Aorta (tissue), 5 donors: Measurements from ENCODE around the gene SPPL2B. TPM values are rescaled to one million over a fixed set of nuclear protein-coding genes. Genes with fewer than 3 reads are reported as not detected.

Experiments used
- ATAC-seq: fragments of 200-7000 bp; cut with Tn5 transposase; one replicate; pipeline ENCODE4 v1.9.1; 2022; ENCODE audit warnings: moderate library complexity; ENCODE audit not compliant: low FRiP score
- DNase-seq, 2 donors: peaks; one replicate each; pipeline ENCODE4 v3.0.0-alpha.2; 2020
- H3K27ac ChIP-seq, 2 donors: one replicate each; pipeline ENCODE4 v1.5.1; 2013; ENCODE audit warnings: low read length in 2 of 2, mild to moderate bottlenecking in 2 of 2, moderate library complexity in 2 of 2, control low read depth in 1 of 2, inconsistent platforms in 1 of 2, low read depth in 1 of 2
- H3K27me3 ChIP-seq, 2 donors: one replicate each; pipeline ENCODE4 v1.6.1; 2013; ENCODE audit warnings: control low read depth in 1 of 2, low read length in 1 of 2, mild to moderate bottlenecking in 1 of 2, moderate library complexity in 1 of 2; ENCODE audit not compliant: insufficient read depth in 2 of 2, control insufficient read depth in 1 of 2
- H3K36me3 ChIP-seq, 2 donors: one replicate each; pipeline ENCODE4 v1.6.1; 2013; ENCODE audit warnings: control low read depth in 1 of 2, low read length in 1 of 2, mild to moderate bottlenecking in 1 of 2; ENCODE audit not compliant: insufficient read depth in 2 of 2, control insufficient read depth in 1 of 2
- H3K4me1 ChIP-seq, 2 donors: one replicate each; pipeline ENCODE4 v1.6.1; 2013; ENCODE audit warnings: low read length in 2 of 2, control low read depth in 1 of 2, mild to moderate bottlenecking in 1 of 2, moderate library complexity in 1 of 2; ENCODE audit not compliant: insufficient read depth in 2 of 2, control insufficient read depth in 1 of 2
- H3K4me3 ChIP-seq, 2 donors: one replicate each; pipeline ENCODE4 v1.5.1; 2013; ENCODE audit warnings: low read length in 2 of 2, control low read depth in 1 of 2, mild to moderate bottlenecking in 1 of 2
- H3K9me3 ChIP-seq: one replicate; pipeline ENCODE4 v1.6.1; 2013; ENCODE audit warnings: mild to moderate bottlenecking, low read length; ENCODE audit not compliant: control insufficient read depth
- WGBS, 2 donors: extraction: QIAGEN DNeasy Blood & Tissue Kit; methylation state at CpG; one replicate each; pipeline ENCODE4 v1.1.7; 2013; 5-methylcytosine and 5-hydroxymethylcytosine counted together
- intact Hi-C, 2 donors: fragments of 100-400 bp; cut with DNase I; formaldehyde crosslinking; loops; one replicate each; pipeline versions ENCODE4 v1.14.2 to v1.15.0; 2022
- polyA plus RNA-seq, 2 donors: library from polyadenylated mRNA; stranded (reverse); fragments of 200-250 nt; gene quantifications; one replicate each; pipeline ENCODE4 v1.2.3, GENCODE V29; 2013
- total RNA-seq, 2 donors: library from RNA; stranded (reverse); fragmentation: NEBNext Ultra II Directional; extraction: Animal tissue kit (Norgen Biotek cat#: 25700); gene quantifications; one replicate each; pipeline ENCODE4 v1.2.1, GENCODE V29; 2021
- donor health status: healthy with polysubstance abuse.
- donor health status: Bipolar disorder and iron deficiency.
- donor health status: DM: no; HTN: no; CAD: no.
- donor health status: DM: no; HTN: no; CAD: no.
- donor health status: DM: yes; HTN: yes; CAD: no.

SPPL2B gene
- total and polyA plus RNA-seq, 4 donors, result 13.3 to 78.1 (median 39.2) TPM

GRCh38 chr19:2332341-2333026, 4.0 kb downstream of the SPPL2B start:
- Histone ChIP-seq H3K36me3 (no peaks in the 10 kb centered on the region), H3K9me3 (no peaks in the 10 kb centered on the region), H3K27me3 (no peaks in the 10 kb centered on the region), H3K27ac (no peak overlapping the region), H3K4me3 (no peak overlapping the region), H3K4me1 (no peaks in the 10 kb centered on the region)
- intact Hi-C loops, result no loop called here
- 59 to 68% methylated on average over 17 of the region's 17 CpGs for WGBS, 2 donors
- ATAC-seq (no peak), DNase-seq (no peak)

- H3K36me3 ChIP-seq, result no peaks in the 10 kb centered on the region
- intact Hi-C loops, result no loop called here
- no peaks in the 10 kb centered on the region for H3K4me1 ChIP-seq
- no peak for DNase-seq
- H3K27ac ChIP-seq, result no peak overlapping the region
- H3K4me3 ChIP-seq, result no peak overlapping the region
- no peak for ATAC-seq
- WGBS, 2 donors, result 83 to 85% methylated on average over 22 to 27 of the region's 27 CpGs
- no peaks in the 10 kb centered on the region for H3K9me3 ChIP-seq
- no peaks in the 10 kb centered on the region for H3K27me3 ChIP-seq
Observed at GRCh38 chr19:2333027-2333806, 4.7 kb downstream of the SPPL2B start.

- H3K9me3 ChIP-seq, result no peaks in the 10 kb centered on the region
- intact Hi-C loops, result no loop called here
- no peaks in the 10 kb centered on the region for H3K27me3 ChIP-seq
- 81 to 85% methylated on average over 10 to 11 of the region's 11 CpGs for WGBS, 2 donors
- H3K36me3 ChIP-seq, result no peaks in the 10 kb centered on the region
- no peaks in the 10 kb centered on the region for H3K4me1 ChIP-seq
- H3K4me3 ChIP-seq, result no peak overlapping the region
- ATAC-seq, result no peak
- H3K27ac ChIP-seq, result no peak overlapping the region
- DNase-seq, result no peak
Observed at GRCh38 chr19:2333807-2334211, 5.3 kb downstream of the SPPL2B start.

- no peak for ATAC-seq
- no peaks in the 10 kb centered on the region for H3K27me3 ChIP-seq
- H3K36me3 ChIP-seq, result no peaks in the 10 kb centered on the region
- intact Hi-C loops, result no loop called here
- no peaks in the 10 kb centered on the region for H3K4me1 ChIP-seq
- H3K9me3 ChIP-seq, result no peaks in the 10 kb centered on the region
- DNase-seq, result no peak
- 95 to 96% methylated on average over 27 of the region's 27 CpGs for WGBS, 2 donors
- H3K27ac ChIP-seq, result no peak overlapping the region
- H3K4me3 ChIP-seq, result no peak overlapping the region
Observed at GRCh38 chr19:2334426-2334825, 5.9 kb downstream of the SPPL2B start.

GRCh38 chr19:2334986-2335846, 6.7 kb downstream of the SPPL2B start:
- intact Hi-C loops, result no loop called here
- H3K4me1 ChIP-seq, result no peaks in the 10 kb centered on the region
- no peak overlapping the region for H3K4me3 ChIP-seq
- WGBS, 2 donors, result 95% methylated on average over 23 to 26 of the region's 26 CpGs
- DNase-seq, result no peak
- ATAC-seq, result no peak
- no peaks in the 10 kb centered on the region for H3K9me3 ChIP-seq
- H3K27ac ChIP-seq, result no peak overlapping the region
- no peaks in the 10 kb centered on the region for H3K36me3 ChIP-seq
- no peaks in the 10 kb centered on the region for H3K27me3 ChIP-seq

GRCh38 chr19:2335848-2336247, 7.4 kb downstream of the SPPL2B start:
- ATAC-seq, result no peak
- H3K4me1 ChIP-seq, result no peaks in the 10 kb centered on the region
- no peaks in the 10 kb centered on the region for H3K36me3 ChIP-seq
- intact Hi-C loops, result no loop called here
- H3K9me3 ChIP-seq, result no peaks in the 10 kb centered on the region
- H3K4me3 ChIP-seq, result no peak overlapping the region
- H3K27me3 ChIP-seq, result no peaks in the 10 kb centered on the region
- H3K27ac ChIP-seq, result no peak overlapping the region
- WGBS, 2 donors, result 64 to 89% methylated on average over 3 of the region's 3 CpGs
- no peak for DNase-seq

- WGBS, 2 donors, result 85 to 91% methylated on average over 31 to 33 of the region's 33 CpGs
- intact Hi-C loops, result no loop called here
- no peak for DNase-seq
- Histone ChIP-seq H3K27me3 (no peaks in the 10 kb centered on the region), H3K4me1 (no peaks in the 10 kb centered on the region), H3K36me3 (no peaks in the 10 kb centered on the region), H3K27ac (no peak overlapping the region), H3K9me3 (no peaks in the 10 kb centered on the region), H3K4me3 (no peak overlapping the region)
- ATAC-seq, result no peak
Observed at GRCh38 chr19:2336528-2337328, 8.2 kb downstream of the SPPL2B start.

- Histone ChIP-seq H3K27ac (no peak overlapping the region), H3K27me3 (no peaks in the 10 kb centered on the region), H3K36me3 (no peaks in the 10 kb centered on the region), H3K9me3 (no peaks in the 10 kb centered on the region), H3K4me1 (no peaks in the 10 kb centered on the region), H3K4me3 (no peak overlapping the region)
- ATAC-seq (no peak), DNase-seq (no peak)
- WGBS, 2 donors, result 75 to 76% methylated on average over 19 of the region's 19 CpGs
- intact Hi-C loops, result no loop called here
Observed at GRCh38 chr19:2337329-2337707, 8.8 kb downstream of the SPPL2B start.
